ENCODE results near the gene RDH16. TPM values are rescaled to one million over a fixed set of nuclear protein-coding genes. Genes with fewer than 3 reads are reported as not detected.
"Not testable (repeated sequence)": the region's sequence is repeated elsewhere in the genome, so short reads cannot be mapped to it uniquely, and the experiment has no call there.

Gene RDH16
- total RNA-seq, 2 donors from 2014 or later = 1.1 to 3.0 TPM

DNA sequence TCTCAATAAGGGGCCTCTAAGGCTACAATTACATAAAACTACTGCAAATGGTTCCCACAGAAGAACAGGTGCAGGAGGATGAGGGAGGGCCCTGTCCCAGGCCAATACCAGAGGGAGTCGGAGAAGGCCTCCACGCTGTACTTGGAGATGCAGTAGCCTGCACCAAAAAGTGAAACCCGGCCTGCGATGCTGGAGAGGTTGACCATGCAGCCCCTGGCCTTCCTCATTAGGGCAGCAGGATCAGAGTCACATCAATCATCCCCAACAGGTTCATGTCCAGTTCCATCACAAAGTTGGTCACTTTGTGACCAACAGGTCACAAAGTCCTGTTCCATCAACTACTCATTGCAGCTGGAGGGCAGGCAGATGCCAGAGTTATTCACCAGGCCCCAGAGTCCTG is 26.0 kb upstream of the RDH16 start:
- Histone ChIP-seq H3K9me3 (ENCODE audit: control insufficient read depth, low read length) (no peaks in the 10 kb centered on the region), H3K27me3 (ENCODE audit: control insufficient read depth, insufficient read depth, low read length, poor library complexity, severe bottlenecking) (no peaks in the 10 kb centered on the region), H3K4me1 (ENCODE audit: control insufficient read depth, insufficient read depth, low read length) (no peaks in the 10 kb centered on the region), H3K27ac (ENCODE audit: low read depth, low read length) (no peak overlapping the region), H3K4me3 (ENCODE audit: low read length) (no peak overlapping the region), H3K36me3 (ENCODE audit: control insufficient read depth, insufficient read depth, low read length) (no peaks in the 10 kb centered on the region), H3K9ac (ENCODE audit: extremely low read depth, low read length, poor library complexity, severe bottlenecking) (no peak overlapping the region)
- TF ChIP-seq, protein P1, sequence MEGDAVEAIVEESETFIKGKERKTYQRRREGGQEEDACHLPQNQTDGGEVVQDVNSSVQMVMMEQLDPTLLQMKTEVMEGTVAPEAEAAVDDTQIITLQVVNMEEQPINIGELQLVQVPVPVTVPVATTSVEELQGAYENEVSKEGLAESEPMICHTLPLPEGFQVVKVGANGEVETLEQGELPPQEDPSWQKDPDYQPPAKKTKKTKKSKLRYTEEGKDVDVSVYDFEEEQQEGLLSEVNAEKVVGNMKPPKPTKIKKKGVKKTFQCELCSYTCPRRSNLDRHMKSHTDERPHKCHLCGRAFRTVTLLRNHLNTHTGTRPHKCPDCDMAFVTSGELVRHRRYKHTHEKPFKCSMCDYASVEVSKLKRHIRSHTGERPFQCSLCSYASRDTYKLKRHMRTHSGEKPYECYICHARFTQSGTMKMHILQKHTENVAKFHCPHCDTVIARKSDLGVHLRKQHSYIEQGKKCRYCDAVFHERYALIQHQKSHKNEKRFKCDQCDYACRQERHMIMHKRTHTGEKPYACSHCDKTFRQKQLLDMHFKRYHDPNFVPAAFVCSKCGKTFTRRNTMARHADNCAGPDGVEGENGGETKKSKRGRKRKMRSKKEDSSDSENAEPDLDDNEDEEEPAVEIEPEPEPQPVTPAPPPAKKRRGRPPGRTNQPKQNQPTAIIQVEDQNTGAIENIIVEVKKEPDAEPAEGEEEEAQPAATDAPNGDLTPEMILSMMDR (conservative IDR thresholded peaks at IDR 0.05) = no peak
- Mint-ChIP-seq H3K36me3 (ENCODE audit: low read depth) (no peaks in the 10 kb centered on the region), H3K27ac (no peak overlapping the region), H3K4me1 (peaks cover 11% of the 10 kb centered on the region), H3K4me3 (no peak overlapping the region), H3K27me3 (ENCODE audit: insufficient read depth) (no peaks in the 10 kb centered on the region), H3K9me3 (no peaks in the 10 kb centered on the region)
- DNase-seq = peak; percentile 33
- WGBS, 2 experiments (ENCODE audit: insufficient coverage in 1 of 2, insufficient read length in 1 of 2) = 93 to 100% methylated on average over 4 of the region's 4 CpGs

DNA sequence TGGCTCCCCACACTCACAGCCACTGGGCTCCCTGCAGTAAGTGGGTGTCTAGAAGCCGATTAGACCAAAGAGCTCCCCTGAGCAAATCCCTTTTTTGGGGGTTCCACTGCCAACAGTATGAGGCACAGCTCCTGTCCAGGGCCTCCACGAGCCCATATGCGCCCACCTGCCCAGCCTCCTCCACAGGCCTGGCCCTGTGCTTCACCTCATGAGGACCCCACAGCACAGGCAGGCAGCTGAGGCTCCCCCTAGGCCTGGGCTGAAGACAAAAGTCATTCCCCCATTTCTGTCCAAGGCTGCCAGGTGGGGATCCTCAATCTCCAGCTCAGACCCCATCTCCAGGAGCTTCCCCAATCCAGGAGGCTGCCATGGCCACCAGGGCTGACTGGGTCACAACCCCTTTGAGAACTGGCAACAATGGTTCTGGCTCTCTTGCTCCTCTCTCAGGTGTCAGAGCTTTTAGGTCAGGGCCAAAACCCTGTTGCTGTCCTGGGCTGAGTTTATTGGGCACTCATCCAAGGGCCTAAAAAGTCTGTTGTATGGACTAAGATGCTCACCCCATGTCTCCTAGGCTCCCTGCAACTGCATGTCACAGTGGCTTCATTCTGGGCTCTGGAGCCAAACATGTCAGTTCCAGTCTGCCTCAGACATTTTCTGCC is 25.3 kb upstream of the RDH16 start:
- not testable (repeated sequence) for H3K4me1 Mint-ChIP-seq; H3K27me3 ChIP-seq (ENCODE audit: control insufficient read depth, insufficient read depth, low read length, poor library complexity, severe bottlenecking); H3K36me3 Mint-ChIP-seq (ENCODE audit: low read depth); H3K9me3 ChIP-seq (ENCODE audit: control insufficient read depth, low read length); H3K27me3 Mint-ChIP-seq (ENCODE audit: insufficient read depth); H3K36me3 ChIP-seq (ENCODE audit: control insufficient read depth, insufficient read depth, low read length); H3K4me1 ChIP-seq (ENCODE audit: control insufficient read depth, insufficient read depth, low read length); H3K9ac ChIP-seq (ENCODE audit: extremely low read depth, low read length, poor library complexity, severe bottlenecking); H3K27ac Mint-ChIP-seq; H3K9me3 Mint-ChIP-seq; H3K4me3 Mint-ChIP-seq; H3K4me3 ChIP-seq (ENCODE audit: low read length); H3K27ac ChIP-seq (ENCODE audit: low read depth, low read length)
- peak; percentile 21 for DNase-seq
- 93% methylated on average over 3 of the region's 3 CpGs; no CpG with 5 or more reads in 1 of the 2 experiments for WGBS, 2 experiments (ENCODE audit: insufficient coverage in 1 of 2, insufficient read length in 1 of 2)

DNA sequence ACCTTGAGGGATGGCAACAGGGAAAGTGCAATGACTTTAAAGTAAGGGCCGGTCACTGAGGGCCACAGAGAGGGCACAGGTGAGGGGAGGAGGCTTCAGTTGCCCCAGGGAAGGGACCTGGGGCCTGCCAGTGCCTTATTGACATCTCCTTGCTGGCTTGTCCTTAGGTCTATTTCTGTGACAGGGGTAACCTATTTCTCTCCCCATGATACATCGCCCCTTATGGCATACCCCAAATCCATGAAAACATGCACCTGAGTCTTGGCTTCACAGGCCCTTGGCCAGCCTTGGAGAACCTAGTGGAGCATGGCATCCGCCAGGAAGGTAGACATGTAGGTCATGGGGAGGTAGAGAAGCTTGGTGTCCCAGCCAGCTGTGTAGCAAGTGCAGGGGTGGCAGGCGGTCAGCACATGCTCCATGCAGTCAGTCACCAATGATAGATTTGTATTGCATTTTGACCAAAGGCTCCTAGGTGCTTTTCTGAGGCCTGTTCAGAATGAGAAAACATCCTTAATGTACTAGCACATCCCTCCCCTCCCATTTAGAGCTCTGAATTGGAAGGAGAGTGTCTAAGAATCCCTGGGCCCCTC is 23.6 kb upstream of the RDH16 start:
- no peak for DNase-seq
- H3K36me3 Mint-ChIP-seq (ENCODE audit: low read depth) = no peaks in the 10 kb centered on the region
- H3K9me3 Mint-ChIP-seq = no peaks in the 10 kb centered on the region
- Histone ChIP-seq H3K27ac (ENCODE audit: low read depth, low read length) (no peak overlapping the region), H3K36me3 (ENCODE audit: control insufficient read depth, insufficient read depth, low read length) (no peaks in the 10 kb centered on the region), H3K9me3 (ENCODE audit: control insufficient read depth, low read length) (no peaks in the 10 kb centered on the region), H3K27me3 (ENCODE audit: control insufficient read depth, insufficient read depth, low read length, poor library complexity, severe bottlenecking) (no peaks in the 10 kb centered on the region), H3K4me1 (ENCODE audit: control insufficient read depth, insufficient read depth, low read length) (no peaks in the 10 kb centered on the region), H3K9ac (ENCODE audit: extremely low read depth, low read length, poor library complexity, severe bottlenecking) (no peak overlapping the region), H3K4me3 (ENCODE audit: low read length) (no peak overlapping the region)
- H3K27me3 Mint-ChIP-seq (ENCODE audit: insufficient read depth) = no peaks in the 10 kb centered on the region
- H3K4me3 Mint-ChIP-seq = no peak overlapping the region
- WGBS, 2 experiments (ENCODE audit: insufficient coverage in 1 of 2, insufficient read length in 1 of 2) = 91 to 100% methylated on average over 4 of the region's 4 CpGs
- TF ChIP-seq, protein P1 (conservative IDR thresholded peaks at IDR 0.05) = no peak
- no peak overlapping the region for H3K27ac Mint-ChIP-seq
- H3K4me1 Mint-ChIP-seq = no peaks in the 10 kb centered on the region
